Loucy (cell line): ENCODE results near the gene SFSWAP.

Experiments used
- CTCF ChIP-seq: fragments of 200-600 bp; sonication (generic); conservative IDR thresholded peaks from 2 replicates; pipeline ENCODE4 v1.5.1; 2014; ENCODE audit warnings: mild to moderate bottlenecking, antibody characterized with exemption, low read length
- EZH2phosphoT487 ChIP-seq: fragments of 200-600 bp; IDR thresholded peaks from 2 replicates; pipeline ENCODE4 v1.6.1; 2018; ENCODE audit warnings: antibody characterized with exemption, mild to moderate bottlenecking, moderate library complexity, borderline replicate concordance

GRCh38 chr12:131701705-131702572 lies 9.0 kb upstream of the SFSWAP start:
- TF ChIP-seq CTCF (no peak), EZH2phosphoT487 (no peak)
